Esophagus muscularis mucosa (tissue), 3 donors: Measurements from ENCODE around the gene COL16A1.

Experiments
- CTCF ChIP-seq, 3 experiments: fragments of 200-600 bp in 2 of 3; fragments of 450-650 bp in 1 of 3; sonication (generic) in 2 of 3; IDR thresholded peaks; one replicate each; pipeline ENCODE4 v1.5.1; 2017 to 2019; ENCODE audit warnings: antibody characterized with exemption in 3 of 3, mild to moderate bottlenecking in 2 of 3, moderate library complexity in 1 of 3
- EP300 ChIP-seq: sonication (generic); formaldehyde crosslinking; IDR thresholded peaks from one replicate; pipeline ENCODE4 v1.6.1; 2017; ENCODE audit warnings: antibody characterized with exemption

DNA sequence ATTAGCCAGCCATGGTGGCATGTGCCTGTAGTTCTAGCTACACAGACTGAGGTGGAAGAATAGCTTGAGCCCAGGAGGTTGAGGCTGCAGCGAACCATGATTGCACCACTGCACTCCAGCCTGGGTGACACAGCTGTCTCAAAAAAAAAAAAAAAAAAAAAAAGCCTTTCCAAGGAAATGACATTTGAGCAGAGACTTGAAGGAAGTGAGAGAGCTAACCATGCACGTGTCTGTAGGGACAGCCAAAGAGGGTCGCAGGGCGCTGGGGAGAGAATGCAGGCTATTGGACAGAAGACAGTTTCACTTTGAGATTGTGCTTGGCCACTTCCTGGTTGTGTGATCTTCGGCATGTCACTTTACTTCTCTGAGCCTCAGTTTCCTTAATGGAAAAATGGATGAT is 79.5 kb downstream of the COL16A1 start:
- TF ChIP-seq CTCF (IDR thresholded peaks at IDR 0.05): no peak
- TF ChIP-seq EP300: no peak
